ENCODE data around the gene WFDC12.

The WFDC12 gene

GRCh38 chr20:45117581-45117980 is 6.7 kb downstream of the WFDC12 start:
- ChIA-PET CTCF (interaction anchor here (1.2 kb wide), 1 partner anchor 10 kb away, joined by 6 read pairs; no protein-coding TSS in a partner anchor), POLR2A (no interaction called here)
- DNase-seq (ENCODE audit: extremely low spot score) = no peak
- TF ChIP-seq ARNT (IDR thresholded peaks at IDR 0.05) (no peak), ELF4 (IDR thresholded peaks at IDR 0.05) (no peak), SP1 (IDR thresholded peaks at IDR 0.05) (no peak), FOXM1 (IDR thresholded peaks at IDR 0.05; ENCODE audit: borderline replicate concordance) (no peak), CTBP1 (IDR thresholded peaks at IDR 0.05; ENCODE audit: borderline replicate concordance) (no peak), NFRKB (IDR thresholded peaks at IDR 0.05) (no peak)

- CTCF ChIA-PET = no interaction called here
- POLR2A ChIA-PET = no interaction called here
- TF ChIP-seq NFRKB (IDR thresholded peaks at IDR 0.05) (no peak), ELF4 (IDR thresholded peaks at IDR 0.05) (no peak), L3MBTL2 (conservative IDR thresholded peaks at IDR 0.05) (no peak), PKNOX1 (IDR thresholded peaks at IDR 0.05) (no peak), HDGF (IDR thresholded peaks at IDR 0.05; ENCODE audit: borderline replicate concordance) (no peak), FOXA1 (IDR thresholded peaks at IDR 0.05) (no peak), FOXK2 (IDR thresholded peaks at IDR 0.05) (no peak), FOXM1 (IDR thresholded peaks at IDR 0.05; ENCODE audit: borderline replicate concordance) (no peak), ARNT (IDR thresholded peaks at IDR 0.05) (no peak), SP1 (IDR thresholded peaks at IDR 0.05) (no peak), SUZ12 (IDR thresholded peaks at IDR 0.05) (no peak), BHLHE40 (IDR thresholded peaks at IDR 0.05; ENCODE audit: borderline replicate concordance) (no peak), TARDBP (IDR thresholded peaks at IDR 0.05) (no peak), LEF1 (IDR thresholded peaks at IDR 0.05; ENCODE audit: borderline replicate concordance) (no peak), CTBP1 (IDR thresholded peaks at IDR 0.05; ENCODE audit: borderline replicate concordance) (no peak), ZNF384 (IDR thresholded peaks at IDR 0.05) (no peak)
- DNase-seq (ENCODE audit: extremely low spot score) = no peak
These were observed 8.4 kb downstream of the WFDC12 start for GRCh38 chr20:45115829-45116228.

- ChIA-PET CTCF (interaction anchor here (1.0 kb wide), 1 partner anchor 24 kb away, joined by 3 read pairs; no protein-coding TSS in a partner anchor), POLR2A (no interaction called here)
- TF ChIP-seq FOXA1 (IDR thresholded peaks at IDR 0.05) (no peak), ELF4 (IDR thresholded peaks at IDR 0.05) (no peak), FOXK2 (IDR thresholded peaks at IDR 0.05) (no peak), TARDBP (IDR thresholded peaks at IDR 0.05) (no peak), FOXM1 (IDR thresholded peaks at IDR 0.05; ENCODE audit: borderline replicate concordance) (no peak), L3MBTL2 (conservative IDR thresholded peaks at IDR 0.05) (no peak), LEF1 (IDR thresholded peaks at IDR 0.05; ENCODE audit: borderline replicate concordance) (no peak), NFRKB (IDR thresholded peaks at IDR 0.05) (no peak), ARNT (IDR thresholded peaks at IDR 0.05) (no peak), PKNOX1 (IDR thresholded peaks at IDR 0.05) (no peak)
- no peak for DNase-seq (ENCODE audit: extremely low spot score)
These were observed 8.9 kb downstream of the WFDC12 start for GRCh38 chr20:45115386-45115774.

- POLR2A ChIA-PET = no interaction called here
- no peak for TF ChIP-seq PKNOX1 (IDR thresholded peaks at IDR 0.05)
- no peak for TF ChIP-seq CTBP1 (IDR thresholded peaks at IDR 0.05; ENCODE audit: borderline replicate concordance)
- TF ChIP-seq ELF4 (IDR thresholded peaks at IDR 0.05) = no peak
- TF ChIP-seq SUZ12 (IDR thresholded peaks at IDR 0.05) = no peak
- TF ChIP-seq HDGF (IDR thresholded peaks at IDR 0.05; ENCODE audit: borderline replicate concordance) = no peak
- no peak for TF ChIP-seq BHLHE40 (IDR thresholded peaks at IDR 0.05; ENCODE audit: borderline replicate concordance)
- no peak for TF ChIP-seq SP1 (IDR thresholded peaks at IDR 0.05)
- no peak for TF ChIP-seq FOXK2 (IDR thresholded peaks at IDR 0.05)
- TF ChIP-seq FOXA1 (IDR thresholded peaks at IDR 0.05) = no peak
- CTCF ChIA-PET = interaction anchor here (1.0 kb wide), 1 partner anchor 25 kb away, joined by 3 read pairs; no protein-coding TSS in a partner anchor
- DNase-seq (ENCODE audit: extremely low spot score) = no peak
These were observed 9.5 kb downstream of the WFDC12 start, which contains the start of gene WFDC5 for GRCh38 chr20:45114465-45115385. Gene WFDC5, minus strand, starts transcription at chr20:45115174. Its CDS starts 91 bp downstream, at chr20:45115083.

- DNase-seq (ENCODE audit: extremely low spot score) = no peak
- ChIA-PET POLR2A (no interaction called here), CTCF (no interaction called here)
- TF ChIP-seq HDGF (IDR thresholded peaks at IDR 0.05; ENCODE audit: borderline replicate concordance) (no peak), CTBP1 (IDR thresholded peaks at IDR 0.05; ENCODE audit: borderline replicate concordance) (no peak), ARNT (IDR thresholded peaks at IDR 0.05) (no peak), ELF4 (IDR thresholded peaks at IDR 0.05) (no peak), NFRKB (IDR thresholded peaks at IDR 0.05) (no peak), FOXA1 (IDR thresholded peaks at IDR 0.05) (no peak), FOXK2 (IDR thresholded peaks at IDR 0.05) (no peak), SUZ12 (IDR thresholded peaks at IDR 0.05) (no peak)
These were observed 10.4 kb downstream of the WFDC12 start for GRCh38 chr20:45113865-45114264.

GRCh38 chr20:45112754-45113153 is 11.5 kb downstream of the WFDC12 start:
- TF ChIP-seq ARNT (IDR thresholded peaks at IDR 0.05) = no peak
- no peak for TF ChIP-seq ZNF384 (IDR thresholded peaks at IDR 0.05)
- no peak for TF ChIP-seq FOXK2 (IDR thresholded peaks at IDR 0.05)
- TF ChIP-seq NFRKB (IDR thresholded peaks at IDR 0.05) = no peak
- no peak for TF ChIP-seq L3MBTL2 (conservative IDR thresholded peaks at IDR 0.05)
- no peak for TF ChIP-seq BHLHE40 (IDR thresholded peaks at IDR 0.05; ENCODE audit: borderline replicate concordance)
- TF ChIP-seq CTBP1 (IDR thresholded peaks at IDR 0.05; ENCODE audit: borderline replicate concordance) = no peak
- TF ChIP-seq FOXM1 (IDR thresholded peaks at IDR 0.05; ENCODE audit: borderline replicate concordance) = no peak
- TF ChIP-seq TARDBP (IDR thresholded peaks at IDR 0.05) = no peak
- TF ChIP-seq SUZ12 (IDR thresholded peaks at IDR 0.05) = no peak
- ChIA-PET CTCF (interaction anchor here (0.6 to 3.0 kb wide), 9 partner anchors 8 to 660 kb away, joined by 3 to 24 read pairs (median 3); no protein-coding TSS in a partner anchor), POLR2A (no interaction called here)
- no peak for DNase-seq (ENCODE audit: extremely low spot score)

All from HEK293T (cell line).